ENCODE data around the gene EVI2A.
"Not testable (repeated sequence)": the region's sequence is repeated elsewhere in the genome, so short reads cannot be mapped to it uniquely, and the experiment has no call there.

EVI2A gene

DNA sequence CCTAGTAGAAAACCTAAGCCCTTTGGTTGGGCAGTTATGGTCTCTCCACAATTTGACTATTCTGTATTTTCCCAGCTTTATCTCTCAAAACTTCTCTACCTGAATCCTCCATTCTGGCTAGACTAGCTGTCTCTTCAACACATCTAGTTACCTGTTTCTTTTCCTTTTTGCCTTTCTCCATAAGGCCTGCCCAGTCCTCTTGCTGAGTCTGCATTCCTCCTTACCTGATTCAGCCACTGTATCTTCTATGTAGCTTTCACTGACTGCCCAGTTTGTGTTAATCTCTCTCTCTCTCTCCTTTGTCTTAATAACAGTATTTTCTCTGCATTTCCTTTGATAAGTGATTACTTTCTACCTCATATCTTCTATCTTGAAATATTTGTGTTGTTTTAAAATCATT, 2.1 kb upstream of the EVI2A start:
- no peaks in the 10 kb centered on the region for H3K4me1 ChIP-seq (ENCODE audit: insufficient read depth, low read length)
- no peak overlapping the region for H2AFZ ChIP-seq (ENCODE audit: low read depth, low read length)
- no peaks in the 10 kb centered on the region for H3K27me3 ChIP-seq (ENCODE audit: insufficient read depth, low read length)
- peaks cover 26% of the 10 kb centered on the region for H3K36me3 ChIP-seq (ENCODE audit: insufficient read depth, low read length)
- no peaks in the 10 kb centered on the region for H3K9me3 ChIP-seq (ENCODE audit: low read length)
- no peak overlapping the region for H3K4me3 ChIP-seq (ENCODE audit: low read length)

DNA sequence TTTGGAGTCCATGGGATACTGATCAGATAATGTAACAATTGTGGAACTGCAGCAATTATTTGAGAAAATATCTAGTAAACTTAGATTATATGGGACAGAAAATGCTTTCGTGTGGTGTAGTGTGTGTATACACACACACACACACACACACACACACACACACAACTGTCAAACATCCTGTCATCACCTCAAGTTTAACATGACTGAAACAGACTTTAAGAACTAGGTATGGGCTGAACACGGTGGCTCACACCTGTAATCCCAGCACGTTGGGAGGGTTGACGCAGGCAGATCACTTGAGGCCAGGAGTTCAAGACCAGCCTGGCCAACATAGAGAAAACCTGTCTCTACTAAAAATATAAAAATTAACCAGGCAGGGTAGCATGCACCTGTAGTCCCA, 544 bp upstream of the EVI2A start:
- H2AFZ ChIP-seq (ENCODE audit: low read depth, low read length) = no peak overlapping the region
- no peaks in the 10 kb centered on the region for H3K9me3 ChIP-seq (ENCODE audit: low read length)
- H3K4me3 ChIP-seq (ENCODE audit: low read length) = no peak overlapping the region
- H3K4me1 ChIP-seq (ENCODE audit: insufficient read depth, low read length) = no peaks in the 10 kb centered on the region
- H3K36me3 ChIP-seq (ENCODE audit: insufficient read depth, low read length) = peaks cover 13% of the 10 kb centered on the region
- H3K27me3 ChIP-seq (ENCODE audit: insufficient read depth, low read length) = no peaks in the 10 kb centered on the region

DNA sequence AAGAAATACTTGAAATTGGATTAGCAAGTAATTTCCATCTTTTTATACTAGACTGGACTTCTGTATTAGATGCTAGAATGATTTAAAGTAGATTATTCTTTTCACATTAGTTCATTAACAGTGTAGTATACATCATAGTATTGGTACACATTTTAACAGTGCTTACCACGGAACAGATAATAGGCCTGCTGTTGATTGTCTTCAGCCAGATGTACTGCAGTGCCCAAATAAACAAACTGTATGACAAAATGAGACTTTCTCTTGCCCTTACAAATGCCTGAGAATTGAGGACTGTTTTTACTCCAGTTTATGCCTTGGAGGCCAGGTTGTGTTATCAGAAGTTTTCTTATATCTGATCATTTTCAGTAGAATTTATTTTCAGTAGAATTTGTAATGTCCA, 631 bp downstream of the EVI2A start:
- no peak overlapping the region for H3K4me3 ChIP-seq (ENCODE audit: low read length)
- H3K27me3 ChIP-seq (ENCODE audit: insufficient read depth, low read length) = no peaks in the 10 kb centered on the region
- no peaks in the 10 kb centered on the region for H3K9me3 ChIP-seq (ENCODE audit: low read length)
- peaks cover 1% of the 10 kb centered on the region for H3K36me3 ChIP-seq (ENCODE audit: insufficient read depth, low read length)
- no peak overlapping the region for H2AFZ ChIP-seq (ENCODE audit: low read depth, low read length)
- H3K4me1 ChIP-seq (ENCODE audit: insufficient read depth, low read length) = no peaks in the 10 kb centered on the region

DNA sequence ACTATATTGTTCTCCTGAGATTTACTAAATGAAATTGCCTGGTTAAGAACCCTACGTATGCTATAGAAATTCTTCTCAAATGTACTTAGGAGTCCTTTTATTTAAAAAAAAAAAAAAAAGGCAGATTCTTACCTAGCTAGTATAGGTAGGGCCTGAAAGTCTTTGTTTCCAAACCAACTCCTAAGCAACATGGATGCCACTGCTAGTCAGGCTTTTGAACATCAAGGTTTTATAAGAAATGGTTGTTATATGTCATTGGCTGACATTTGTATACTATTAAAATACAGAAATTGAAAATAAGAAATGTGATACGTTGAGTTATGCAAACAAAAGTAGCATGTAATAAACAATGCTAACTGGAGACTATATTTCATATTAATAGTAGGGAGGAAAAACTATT, 1.2 kb downstream of the EVI2A start:
- no peak overlapping the region for H3K4me3 ChIP-seq (ENCODE audit: low read length)
- H3K9me3 ChIP-seq (ENCODE audit: low read length) = no peaks in the 10 kb centered on the region
- no peak overlapping the region for H2AFZ ChIP-seq (ENCODE audit: low read depth, low read length)
- no peaks in the 10 kb centered on the region for H3K27me3 ChIP-seq (ENCODE audit: insufficient read depth, low read length)
- H3K36me3 ChIP-seq (ENCODE audit: insufficient read depth, low read length) = no peaks in the 10 kb centered on the region
- H3K4me1 ChIP-seq (ENCODE audit: insufficient read depth, low read length) = no peaks in the 10 kb centered on the region

DNA sequence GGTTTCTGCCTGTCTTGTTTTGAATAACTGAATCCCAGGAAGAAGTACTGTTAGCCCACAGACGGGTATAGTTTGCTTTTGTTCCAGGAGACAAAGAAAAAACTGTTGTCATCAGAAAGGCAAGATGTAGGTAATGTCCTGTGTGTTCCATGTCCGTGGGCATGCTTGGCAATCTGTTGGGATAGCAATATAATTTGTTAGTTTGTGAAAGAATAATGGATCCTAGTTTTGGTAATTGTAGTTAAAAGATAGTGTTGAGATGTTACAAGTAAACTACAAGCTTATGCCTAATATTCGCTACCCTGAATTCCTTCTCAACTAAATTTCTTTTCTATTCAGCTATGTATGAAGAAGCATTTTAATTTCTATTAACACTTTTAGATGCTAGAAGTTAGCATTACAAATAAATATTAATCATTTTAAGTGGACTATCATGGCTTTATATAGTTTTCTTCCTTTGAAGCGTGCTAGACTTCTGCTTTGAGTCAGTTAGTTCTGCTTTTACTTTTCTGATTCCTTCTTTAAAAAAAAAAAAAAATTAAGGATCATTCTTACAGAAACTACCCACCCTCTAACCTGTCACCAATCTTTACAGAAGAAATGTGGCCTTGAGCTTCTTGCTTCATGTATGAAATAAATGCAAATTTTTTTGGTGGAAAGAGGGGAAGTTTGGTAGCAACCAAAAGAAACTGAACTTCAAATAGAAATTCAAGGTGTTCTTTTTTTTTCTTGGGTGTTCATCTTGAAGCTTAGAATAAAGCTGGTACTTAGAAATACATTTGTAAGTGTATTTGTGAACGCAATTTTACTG, 2.4 kb downstream of the EVI2A start:
- no peaks in the 10 kb centered on the region for H3K27me3 ChIP-seq (ENCODE audit: insufficient read depth, low read length)
- H2AFZ ChIP-seq (ENCODE audit: low read depth, low read length) = no peak overlapping the region
- no peaks in the 10 kb centered on the region for H3K9me3 ChIP-seq (ENCODE audit: low read length)
- H3K36me3 ChIP-seq (ENCODE audit: insufficient read depth, low read length) = no peaks in the 10 kb centered on the region
- H3K4me3 ChIP-seq (ENCODE audit: low read length) = no peak overlapping the region
- no peaks in the 10 kb centered on the region for H3K4me1 ChIP-seq (ENCODE audit: insufficient read depth, low read length)

DNA sequence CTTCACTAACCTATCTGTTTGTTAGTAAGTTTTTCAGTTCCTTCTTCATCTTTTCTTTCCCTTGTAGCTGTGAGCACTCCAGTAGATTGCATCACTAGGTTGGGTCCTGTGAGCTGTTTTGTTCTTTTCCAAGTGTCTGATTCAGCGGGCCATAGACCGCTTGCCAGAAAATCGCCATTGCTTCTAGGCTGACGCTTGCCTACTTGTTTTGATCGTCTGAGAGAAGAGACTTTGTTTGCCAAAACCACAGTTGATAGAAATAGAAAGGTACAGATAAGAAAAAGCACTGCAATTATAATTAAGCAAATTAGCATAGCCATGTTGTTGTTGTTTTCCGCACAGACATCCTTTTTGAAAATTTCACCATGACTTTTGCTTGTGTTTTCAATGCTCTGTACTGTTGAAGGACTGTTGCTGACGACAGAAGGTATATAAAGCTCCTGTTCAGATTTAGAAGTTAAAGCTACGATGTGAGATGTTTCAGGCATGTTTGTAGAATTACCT, 3.1 kb downstream of the EVI2A start:
- H3K4me3 ChIP-seq (ENCODE audit: low read length) = no peak overlapping the region
- no peaks in the 10 kb centered on the region for H3K27me3 ChIP-seq (ENCODE audit: insufficient read depth, low read length)
- H3K4me1 ChIP-seq (ENCODE audit: insufficient read depth, low read length) = no peaks in the 10 kb centered on the region
- no peaks in the 10 kb centered on the region for H3K9me3 ChIP-seq (ENCODE audit: low read length)
- H2AFZ ChIP-seq (ENCODE audit: low read depth, low read length) = no peak overlapping the region
- H3K36me3 ChIP-seq (ENCODE audit: insufficient read depth, low read length) = no peaks in the 10 kb centered on the region

DNA sequence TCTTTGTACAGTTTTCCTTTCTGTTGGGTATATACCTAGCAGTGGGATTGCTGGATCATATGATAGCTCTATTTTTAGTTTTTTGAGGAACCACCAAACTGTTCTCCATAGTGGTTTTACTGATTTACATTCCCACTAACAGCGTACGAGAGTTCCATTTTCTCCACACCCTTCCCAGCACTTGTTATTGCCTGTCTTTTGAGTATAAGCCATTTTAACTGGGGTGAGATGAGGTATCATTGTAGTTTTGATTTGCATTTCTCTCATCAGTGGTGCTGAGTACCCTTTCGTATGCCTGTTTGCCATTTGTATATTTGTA, 6.7 kb downstream of the EVI2A start:
- no peaks in the 10 kb centered on the region for H3K27me3 ChIP-seq (ENCODE audit: insufficient read depth, low read length)
- H2AFZ ChIP-seq (ENCODE audit: low read depth, low read length) = no peak overlapping the region
- no peaks in the 10 kb centered on the region for H3K4me1 ChIP-seq (ENCODE audit: insufficient read depth, low read length)
- H3K4me3 ChIP-seq (ENCODE audit: low read length) = no peak overlapping the region
- no peaks in the 10 kb centered on the region for H3K36me3 ChIP-seq (ENCODE audit: insufficient read depth, low read length)
- no peaks in the 10 kb centered on the region for H3K9me3 ChIP-seq (ENCODE audit: low read length)

DNA sequence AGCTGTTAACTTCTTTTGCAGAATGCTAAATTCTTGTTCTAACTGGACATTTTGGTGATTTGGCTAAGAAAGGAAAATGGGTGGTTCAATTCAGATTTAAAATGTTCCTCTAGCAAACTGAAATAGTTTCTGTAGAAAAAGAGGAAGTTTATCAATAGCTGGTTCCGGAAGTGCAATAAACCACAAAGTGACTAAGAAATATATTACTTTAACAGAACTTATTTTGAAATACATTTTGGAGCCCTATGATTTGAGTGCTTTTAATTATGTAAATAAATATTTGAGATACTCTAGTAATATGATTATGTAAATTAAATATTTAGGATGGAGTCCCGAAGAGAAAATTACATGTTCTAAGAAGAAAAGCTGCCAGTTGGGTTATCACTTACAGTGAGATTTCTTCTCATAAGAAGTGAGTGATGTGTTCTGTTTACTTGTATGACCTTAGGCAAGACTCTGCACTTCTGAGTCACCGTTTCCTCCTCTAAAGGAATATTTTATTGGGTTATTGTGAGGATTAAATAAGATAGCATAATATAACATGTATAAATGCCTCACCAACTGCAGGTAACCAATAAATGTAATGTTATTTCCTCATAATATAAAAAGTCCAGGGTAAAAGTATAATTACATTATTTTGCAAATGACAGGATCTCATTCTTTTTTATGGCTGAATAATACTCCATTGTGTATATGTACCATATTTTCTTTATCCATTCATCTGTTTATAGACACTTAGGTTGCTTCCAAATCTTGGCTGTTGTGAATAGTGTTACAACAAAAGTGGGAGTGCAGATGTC, 7.2 kb downstream of the EVI2A start, which contains the start of gene EVI2B:
TSS of gene EVI2B (minus strand) at position 73 of the 800 bp plus-strand sequence. CDS start 8,445 bp downstream, outside the sequence.
- H3K4me1 ChIP-seq (ENCODE audit: insufficient read depth, low read length) = no peaks in the 10 kb centered on the region
- no peaks in the 10 kb centered on the region for H3K36me3 ChIP-seq (ENCODE audit: insufficient read depth, low read length)
- H2AFZ ChIP-seq (ENCODE audit: low read depth, low read length) = no peak within 1 kb of the TSS
- H3K27me3 ChIP-seq (ENCODE audit: insufficient read depth, low read length) = no peaks in the 10 kb centered on the region
- H3K9me3 ChIP-seq (ENCODE audit: low read length) = no peaks in the 10 kb centered on the region
- no peak within 1 kb of the TSS for H3K4me3 ChIP-seq (ENCODE audit: low read length)

DNA sequence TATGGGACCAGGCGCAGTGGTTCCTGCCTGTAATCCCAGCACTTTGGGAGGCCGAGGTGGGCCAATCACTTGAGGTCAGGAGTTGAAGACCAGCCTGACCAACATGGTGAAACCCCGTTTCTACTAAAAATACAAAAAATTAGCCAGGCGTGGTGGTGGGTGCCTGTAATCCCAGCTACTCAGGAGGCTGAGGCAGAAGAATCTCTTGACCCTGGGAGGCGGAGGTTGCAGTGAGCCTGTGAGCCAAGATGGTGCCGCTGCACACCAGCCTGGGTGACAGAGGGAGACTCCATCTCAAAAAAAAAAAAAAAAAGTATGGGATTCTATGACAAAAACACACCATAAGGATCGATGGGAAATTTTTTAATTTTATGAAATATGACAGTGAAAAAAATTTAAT, 9.2 kb downstream of the EVI2A start:
- not testable (repeated sequence) for H3K9me3 ChIP-seq (ENCODE audit: low read length); H3K4me1 ChIP-seq (ENCODE audit: insufficient read depth, low read length)

DNA sequence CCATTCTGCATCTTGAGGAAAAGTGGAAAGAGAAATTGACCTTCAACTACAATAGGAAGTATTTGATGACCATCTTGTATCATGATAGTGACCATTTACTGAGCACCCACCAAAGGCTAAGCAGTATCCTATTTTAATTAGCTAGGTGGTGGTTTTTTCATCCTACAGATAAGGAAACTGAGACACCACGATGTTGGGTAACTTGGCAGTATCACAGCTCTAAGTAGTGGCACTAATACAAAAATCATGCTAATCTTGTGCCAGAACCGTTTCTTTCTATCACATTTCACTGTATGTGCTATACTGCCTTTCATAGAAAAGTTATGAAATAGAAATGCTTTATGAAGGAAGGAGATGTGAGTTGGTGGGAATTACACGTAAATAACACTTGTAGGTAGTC, 9.9 kb downstream of the EVI2A start:
- Histone ChIP-seq H2AFZ (ENCODE audit: low read depth, low read length) (no peak overlapping the region), H3K4me1 (ENCODE audit: insufficient read depth, low read length) (no peaks in the 10 kb centered on the region), H3K9me3 (ENCODE audit: low read length) (no peaks in the 10 kb centered on the region), H3K36me3 (ENCODE audit: insufficient read depth, low read length) (peaks cover 2% of the 10 kb centered on the region), H3K27me3 (ENCODE audit: insufficient read depth, low read length) (no peaks in the 10 kb centered on the region), H3K4me3 (ENCODE audit: low read length) (no peak overlapping the region)

More for the DNA sequence above, 9.2 kb downstream of the EVI2A start:
- not testable (repeated sequence) for H2AFZ ChIP-seq (ENCODE audit: low read depth, low read length); H3K4me3 ChIP-seq (ENCODE audit: low read length); H3K27me3 ChIP-seq (ENCODE audit: insufficient read depth, low read length); H3K36me3 ChIP-seq (ENCODE audit: insufficient read depth, low read length)

DNA sequence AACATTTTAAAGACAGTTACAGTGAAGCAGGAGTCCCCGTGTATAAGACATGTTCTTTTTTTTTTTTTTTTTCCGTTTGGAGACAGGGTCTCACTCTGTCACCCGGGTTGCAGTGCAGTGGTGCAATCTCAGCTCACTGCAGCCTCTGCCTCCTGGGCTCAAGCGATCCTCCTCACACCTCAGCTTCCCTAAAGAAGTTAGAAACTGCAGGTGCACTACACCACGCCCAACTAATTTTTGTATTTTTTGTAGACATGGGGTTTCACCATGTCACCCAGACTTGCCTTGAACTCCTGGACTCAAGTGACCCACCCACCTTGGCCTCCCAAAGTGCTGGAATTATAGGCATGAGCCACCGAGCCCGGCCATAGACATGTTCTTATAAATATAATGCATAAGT, 10.5 kb downstream of the EVI2A start:
- Histone ChIP-seq H3K27me3 (ENCODE audit: insufficient read depth, low read length) (no peaks in the 10 kb centered on the region), H2AFZ (ENCODE audit: low read depth, low read length) (no peak overlapping the region), H3K4me3 (ENCODE audit: low read length) (no peak overlapping the region), H3K9me3 (ENCODE audit: low read length) (no peaks in the 10 kb centered on the region), H3K36me3 (ENCODE audit: insufficient read depth, low read length) (peaks cover 2% of the 10 kb centered on the region), H3K4me1 (ENCODE audit: insufficient read depth, low read length) (no peaks in the 10 kb centered on the region)

DNA sequence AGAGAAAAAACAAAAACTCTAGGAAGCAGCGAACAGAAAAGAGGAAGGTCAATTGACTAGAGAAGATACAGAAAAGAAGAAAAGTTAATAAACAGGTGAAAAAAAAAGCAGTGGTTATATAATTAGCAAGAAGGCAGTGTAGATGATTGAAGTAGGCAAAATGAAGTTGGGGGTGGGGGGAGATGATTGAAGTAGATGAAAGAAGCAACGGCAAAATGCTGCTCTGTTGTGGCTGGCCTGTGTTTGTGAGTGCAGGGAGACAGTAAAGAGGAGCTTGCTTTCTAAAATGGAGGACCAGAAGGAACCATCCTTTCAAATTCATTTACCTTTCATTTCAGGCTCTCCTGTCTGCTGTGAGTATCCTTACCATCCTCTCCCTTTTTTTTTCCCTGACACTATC, 11.2 kb downstream of the EVI2A start:
- no peaks in the 10 kb centered on the region for H3K9me3 ChIP-seq (ENCODE audit: low read length)
- no peaks in the 10 kb centered on the region for H3K4me1 ChIP-seq (ENCODE audit: insufficient read depth, low read length)
- peaks cover 2% of the 10 kb centered on the region for H3K36me3 ChIP-seq (ENCODE audit: insufficient read depth, low read length)
- no peak overlapping the region for H2AFZ ChIP-seq (ENCODE audit: low read depth, low read length)
- no peak overlapping the region for H3K4me3 ChIP-seq (ENCODE audit: low read length)
- no peaks in the 10 kb centered on the region for H3K27me3 ChIP-seq (ENCODE audit: insufficient read depth, low read length)

DNA sequence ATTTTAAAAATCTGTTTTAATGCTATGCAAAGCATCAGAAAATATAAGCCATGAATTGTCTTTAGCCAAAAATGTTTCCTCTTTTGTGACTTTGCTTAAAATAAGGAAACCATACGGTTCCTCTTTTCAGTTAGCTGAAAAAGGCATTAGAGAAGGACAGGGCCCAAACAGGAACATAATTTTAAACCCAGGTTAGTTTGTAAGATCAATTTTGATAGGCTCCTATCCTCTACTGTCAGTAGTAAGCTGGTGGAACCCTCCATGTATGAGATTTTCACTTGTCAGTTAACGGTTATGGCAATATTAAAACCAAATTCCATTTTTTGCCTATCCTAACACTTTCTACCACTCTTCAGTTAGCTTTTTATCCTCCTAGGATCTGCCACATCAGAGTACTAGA, 11.9 kb downstream of the EVI2A start:
- Histone ChIP-seq H3K9me3 (ENCODE audit: low read length) (peaks cover 2% of the 10 kb centered on the region), H3K27me3 (ENCODE audit: insufficient read depth, low read length) (no peaks in the 10 kb centered on the region), H3K4me1 (ENCODE audit: insufficient read depth, low read length) (no peaks in the 10 kb centered on the region), H3K4me3 (ENCODE audit: low read length) (no peak overlapping the region), H2AFZ (ENCODE audit: low read depth, low read length) (no peak overlapping the region), H3K36me3 (ENCODE audit: insufficient read depth, low read length) (peaks cover 2% of the 10 kb centered on the region)

Data from neuron (in vitro differentiated cells).